ENCODE data around the gene FOXK2. TPM values are rescaled to one million over a fixed set of nuclear protein-coding genes. Genes with fewer than 3 reads are reported as not detected.

Gene FOXK2
- total and polyA plus RNA-seq, 2 experiments from 2014 or later, result 22.0 to 63.0 TPM

DNA sequence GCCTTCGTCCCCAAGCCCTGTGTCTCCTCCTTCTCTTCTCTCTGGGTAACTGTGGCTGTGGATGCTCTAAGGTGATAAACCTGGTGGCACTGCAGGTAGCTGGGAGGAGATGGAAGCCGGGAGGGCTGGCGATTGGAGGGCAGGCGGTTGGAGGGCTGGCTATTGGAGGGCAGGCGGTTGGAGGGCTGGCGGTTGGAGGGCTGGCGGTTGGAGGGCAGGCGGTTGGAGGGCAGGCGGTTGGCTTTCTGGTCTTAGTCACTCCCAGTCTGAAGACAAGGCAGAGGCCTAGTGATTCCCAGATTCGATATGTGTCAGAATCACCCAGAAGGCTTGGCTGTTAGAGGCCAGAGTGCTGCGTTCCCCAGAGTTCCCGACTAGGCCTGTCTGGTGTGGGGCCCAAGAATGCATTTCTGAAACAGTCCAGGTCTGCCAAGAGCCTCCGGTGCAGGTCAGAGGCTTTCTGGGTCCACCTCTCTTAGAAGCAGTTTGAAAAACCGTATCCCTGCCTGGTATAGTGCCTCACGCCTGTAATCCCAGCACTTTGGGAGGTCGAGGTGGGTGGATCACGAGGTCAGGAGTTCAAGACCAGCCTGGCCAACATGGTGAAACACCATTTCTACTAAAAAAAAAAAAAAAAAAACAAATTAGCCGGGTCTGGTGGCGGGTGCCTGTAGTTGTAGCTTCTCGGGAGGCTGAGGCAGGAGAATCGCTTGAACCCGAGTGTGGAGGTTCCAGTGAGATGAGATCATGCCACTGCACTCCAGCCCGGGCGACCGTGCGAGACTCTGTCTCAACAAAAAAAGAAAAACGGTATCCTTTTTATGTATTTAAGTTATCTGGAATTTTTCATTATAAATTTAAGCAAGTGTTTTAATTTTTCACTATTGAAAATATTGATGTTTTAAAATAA lies 69.0 kb downstream of the FOXK2 start:
- H3K9me3 ChIP-seq (ENCODE audit: low read depth), result no peaks in the 10 kb centered on the region
- DNase-seq (ENCODE audit: low read depth in 1 of 2, low spot score in 1 of 2), result no peak
- H3K4me3 ChIP-seq, result no peak overlapping the region
- H3K27ac ChIP-seq, result no peak overlapping the region
- peaks cover 20% of the 10 kb centered on the region for H3K36me3 ChIP-seq
- TF ChIP-seq, protein P1, sequence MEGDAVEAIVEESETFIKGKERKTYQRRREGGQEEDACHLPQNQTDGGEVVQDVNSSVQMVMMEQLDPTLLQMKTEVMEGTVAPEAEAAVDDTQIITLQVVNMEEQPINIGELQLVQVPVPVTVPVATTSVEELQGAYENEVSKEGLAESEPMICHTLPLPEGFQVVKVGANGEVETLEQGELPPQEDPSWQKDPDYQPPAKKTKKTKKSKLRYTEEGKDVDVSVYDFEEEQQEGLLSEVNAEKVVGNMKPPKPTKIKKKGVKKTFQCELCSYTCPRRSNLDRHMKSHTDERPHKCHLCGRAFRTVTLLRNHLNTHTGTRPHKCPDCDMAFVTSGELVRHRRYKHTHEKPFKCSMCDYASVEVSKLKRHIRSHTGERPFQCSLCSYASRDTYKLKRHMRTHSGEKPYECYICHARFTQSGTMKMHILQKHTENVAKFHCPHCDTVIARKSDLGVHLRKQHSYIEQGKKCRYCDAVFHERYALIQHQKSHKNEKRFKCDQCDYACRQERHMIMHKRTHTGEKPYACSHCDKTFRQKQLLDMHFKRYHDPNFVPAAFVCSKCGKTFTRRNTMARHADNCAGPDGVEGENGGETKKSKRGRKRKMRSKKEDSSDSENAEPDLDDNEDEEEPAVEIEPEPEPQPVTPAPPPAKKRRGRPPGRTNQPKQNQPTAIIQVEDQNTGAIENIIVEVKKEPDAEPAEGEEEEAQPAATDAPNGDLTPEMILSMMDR (IDR thresholded peaks at IDR 0.05; ENCODE audit: low read depth, low read length), result no peak
- no peaks in the 10 kb centered on the region for H3K27me3 ChIP-seq
- H3K4me1 ChIP-seq (ENCODE audit: low read depth), result peaks cover 14% of the 10 kb centered on the region

DNA sequence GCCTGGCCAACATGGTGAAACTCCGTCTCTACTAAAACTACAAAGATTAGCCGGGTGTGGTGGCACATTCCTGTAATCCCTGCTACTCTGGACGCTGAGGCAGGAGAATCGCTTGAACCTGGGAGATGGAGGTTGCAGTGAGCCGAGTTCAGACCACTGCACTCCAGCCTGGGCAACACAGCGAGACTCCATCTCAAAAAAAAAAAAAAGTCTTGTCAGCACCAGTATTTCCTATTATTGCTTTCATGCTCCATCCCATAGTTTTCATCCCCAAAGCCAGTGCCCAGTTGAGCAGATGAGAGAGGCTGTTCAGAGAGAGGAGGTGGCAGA lies 70.3 kb downstream of the FOXK2 start:
- Histone ChIP-seq H3K36me3 (peaks cover 13% of the 10 kb centered on the region), H3K27me3 (no peaks in the 10 kb centered on the region), H3K4me1 (ENCODE audit: low read depth) (peaks cover 18% of the 10 kb centered on the region), H3K27ac (no peak overlapping the region), H3K9me3 (ENCODE audit: low read depth) (no peaks in the 10 kb centered on the region), H3K4me3 (no peak overlapping the region)
- no peak for DNase-seq (ENCODE audit: low read depth in 1 of 2, low spot score in 1 of 2)
- TF ChIP-seq, protein P1 (IDR thresholded peaks at IDR 0.05; ENCODE audit: low read depth, low read length), result no peak

DNA sequence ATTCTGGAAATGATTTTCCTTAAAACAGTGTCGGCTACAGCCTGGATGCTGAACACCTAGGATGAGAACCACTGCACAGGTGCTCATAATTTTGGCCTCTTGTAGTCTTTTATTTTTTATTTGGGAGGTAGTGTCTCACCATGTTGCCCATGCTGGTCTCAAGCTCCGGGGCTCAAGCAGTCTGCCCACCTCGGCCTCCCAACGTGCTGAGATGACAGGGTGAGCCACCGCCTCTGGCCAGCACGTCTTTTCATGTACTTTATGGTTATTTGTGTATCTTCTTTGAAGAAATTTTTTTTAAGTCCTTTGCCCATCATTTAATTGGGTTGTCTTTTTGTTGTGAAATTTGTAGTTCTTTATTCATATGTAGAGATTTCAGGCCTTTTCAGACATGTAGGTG lies 70.7 kb downstream of the FOXK2 start:
- TF ChIP-seq, protein P1 (IDR thresholded peaks at IDR 0.05; ENCODE audit: low read depth, low read length), result no peak
- H3K27me3 ChIP-seq, result no peaks in the 10 kb centered on the region
- no peak for DNase-seq (ENCODE audit: low read depth in 1 of 2, low spot score in 1 of 2)
- no peak overlapping the region for H3K4me3 ChIP-seq
- H3K36me3 ChIP-seq, result peaks cover 15% of the 10 kb centered on the region
- H3K4me1 ChIP-seq (ENCODE audit: low read depth), result peaks cover 18% of the 10 kb centered on the region
- H3K27ac ChIP-seq, result peak overlapping the region; percentile 48
- H3K9me3 ChIP-seq (ENCODE audit: low read depth), result no peaks in the 10 kb centered on the region

DNA sequence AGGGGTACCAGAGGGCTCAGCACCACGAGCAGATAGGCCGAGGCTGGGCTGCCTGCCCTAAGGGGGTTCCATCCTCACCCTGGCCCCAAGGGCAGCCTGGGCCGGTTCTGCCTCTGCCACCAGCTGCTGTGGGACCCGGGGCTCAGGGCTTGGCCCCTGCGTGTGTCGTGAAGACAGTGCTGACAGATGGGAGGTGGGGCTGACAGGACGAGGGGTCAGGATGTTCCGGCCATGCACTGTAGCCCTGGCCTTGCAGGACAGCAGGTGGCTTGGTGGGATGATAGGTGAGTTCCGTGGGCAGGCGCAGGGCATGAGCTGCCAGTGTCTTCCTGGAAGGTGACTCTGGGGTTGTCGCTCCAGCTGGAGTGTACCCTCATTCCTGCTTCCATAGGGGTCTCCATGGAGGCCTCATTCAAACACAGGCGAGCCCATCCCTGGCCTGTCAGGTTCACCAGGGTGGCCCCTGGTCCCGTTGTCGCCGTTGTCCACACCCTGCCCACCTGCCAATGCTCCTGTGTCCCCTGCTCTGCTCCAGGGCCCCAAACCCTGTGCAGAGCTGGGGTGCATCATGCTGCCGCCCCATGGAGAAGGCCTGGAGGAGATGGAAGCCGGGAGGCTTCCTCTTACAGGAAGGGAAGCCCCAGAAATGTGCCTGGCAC lies 71.5 kb downstream of the FOXK2 start:
- DNase-seq (ENCODE audit: low read depth in 1 of 2, low spot score in 1 of 2), result no peak
- TF ChIP-seq, protein P1 (IDR thresholded peaks at IDR 0.05; ENCODE audit: low read depth, low read length), result no peak
- Histone ChIP-seq H3K4me1 (ENCODE audit: low read depth) (peaks cover 18% of the 10 kb centered on the region), H3K4me3 (no peak overlapping the region), H3K9me3 (ENCODE audit: low read depth) (no peaks in the 10 kb centered on the region), H3K36me3 (peaks cover 14% of the 10 kb centered on the region), H3K27ac (peak overlapping the region; percentile 48), H3K27me3 (no peaks in the 10 kb centered on the region)

DNA sequence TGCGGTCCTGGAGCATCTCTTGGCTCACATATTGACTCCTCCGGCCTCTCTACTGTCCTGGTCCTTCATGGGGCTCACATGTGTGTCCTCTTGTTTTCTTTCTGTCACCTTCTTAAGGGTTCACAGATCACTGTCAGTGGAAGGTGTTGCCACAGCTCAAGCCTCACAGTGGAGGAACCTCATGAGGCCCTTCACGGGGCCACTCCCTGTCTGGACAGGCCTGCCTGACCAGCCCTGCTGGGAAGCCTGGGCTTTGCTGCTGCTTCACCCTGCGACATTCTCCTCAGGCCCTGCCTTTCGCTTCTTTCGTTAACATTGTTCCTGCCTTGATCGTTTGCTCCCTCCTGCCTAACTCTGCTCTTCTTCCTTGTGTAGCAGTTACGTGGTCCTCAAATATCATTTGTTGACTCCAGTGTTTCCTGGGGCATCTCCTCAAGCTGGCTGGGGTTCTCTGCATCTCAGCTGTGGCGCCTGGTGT lies 72.8 kb downstream of the FOXK2 start:
- H3K27me3 ChIP-seq, result no peaks in the 10 kb centered on the region
- H3K27ac ChIP-seq, result peak overlapping the region; percentile 75
- H3K9me3 ChIP-seq (ENCODE audit: low read depth), result no peaks in the 10 kb centered on the region
- TF ChIP-seq, protein P1 (IDR thresholded peaks at IDR 0.05; ENCODE audit: low read depth, low read length), result no peak
- H3K36me3 ChIP-seq, result peaks cover 15% of the 10 kb centered on the region
- no peak for DNase-seq (ENCODE audit: low read depth in 1 of 2, low spot score in 1 of 2)
- no peak overlapping the region for H3K4me3 ChIP-seq
- peaks cover 18% of the 10 kb centered on the region for H3K4me1 ChIP-seq (ENCODE audit: low read depth)

Data from cardiac muscle cell (in vitro differentiated cells and primary cell).